ENCODE measurements around the gene ITGB8. TPM values are rescaled to one million over a fixed set of nuclear protein-coding genes. Genes with fewer than 3 reads are reported as not detected.
A peak's percentile ranks its signal among the peaks of the same experiment; 100 is the strongest.

ITGB8 gene
- total RNA-seq, 2 donors from 2014 or later: 6.5 to 7.6 TPM

- H3K27me3 Mint-ChIP-seq (ENCODE audit: insufficient read depth): no peaks in the 10 kb centered on the region
- Histone ChIP-seq H3K27me3 (ENCODE audit: control insufficient read depth, insufficient read depth, low read length, poor library complexity, severe bottlenecking) (no peaks in the 10 kb centered on the region), H3K9me3 (ENCODE audit: control insufficient read depth, low read length) (peaks cover 19% of the 10 kb centered on the region), H3K4me1 (ENCODE audit: control insufficient read depth, insufficient read depth, low read length) (peaks cover 26% of the 10 kb centered on the region), H3K9ac (ENCODE audit: extremely low read depth, low read length, poor library complexity, severe bottlenecking) (no peak overlapping the region), H3K36me3 (ENCODE audit: control insufficient read depth, insufficient read depth, low read length) (no peaks in the 10 kb centered on the region), H3K4me3 (ENCODE audit: low read length) (no peak overlapping the region), H3K27ac (ENCODE audit: low read depth, low read length) (no peak overlapping the region)
- H3K27ac Mint-ChIP-seq: peak overlapping the region; percentile 20
- H3K36me3 Mint-ChIP-seq (ENCODE audit: low read depth): no peaks in the 10 kb centered on the region
- TF ChIP-seq, protein P1, sequence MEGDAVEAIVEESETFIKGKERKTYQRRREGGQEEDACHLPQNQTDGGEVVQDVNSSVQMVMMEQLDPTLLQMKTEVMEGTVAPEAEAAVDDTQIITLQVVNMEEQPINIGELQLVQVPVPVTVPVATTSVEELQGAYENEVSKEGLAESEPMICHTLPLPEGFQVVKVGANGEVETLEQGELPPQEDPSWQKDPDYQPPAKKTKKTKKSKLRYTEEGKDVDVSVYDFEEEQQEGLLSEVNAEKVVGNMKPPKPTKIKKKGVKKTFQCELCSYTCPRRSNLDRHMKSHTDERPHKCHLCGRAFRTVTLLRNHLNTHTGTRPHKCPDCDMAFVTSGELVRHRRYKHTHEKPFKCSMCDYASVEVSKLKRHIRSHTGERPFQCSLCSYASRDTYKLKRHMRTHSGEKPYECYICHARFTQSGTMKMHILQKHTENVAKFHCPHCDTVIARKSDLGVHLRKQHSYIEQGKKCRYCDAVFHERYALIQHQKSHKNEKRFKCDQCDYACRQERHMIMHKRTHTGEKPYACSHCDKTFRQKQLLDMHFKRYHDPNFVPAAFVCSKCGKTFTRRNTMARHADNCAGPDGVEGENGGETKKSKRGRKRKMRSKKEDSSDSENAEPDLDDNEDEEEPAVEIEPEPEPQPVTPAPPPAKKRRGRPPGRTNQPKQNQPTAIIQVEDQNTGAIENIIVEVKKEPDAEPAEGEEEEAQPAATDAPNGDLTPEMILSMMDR (conservative IDR thresholded peaks at IDR 0.05): peak; percentile 87
- 61 to 65% methylated on average over 8 to 9 of the region's 9 CpGs for WGBS, 2 experiments (ENCODE audit: insufficient coverage in 1 of 2, insufficient read length in 1 of 2)
- peaks cover 44% of the 10 kb centered on the region for H3K4me1 Mint-ChIP-seq
- no peak overlapping the region for H3K4me3 Mint-ChIP-seq
- H3K9me3 Mint-ChIP-seq: peaks cover 19% of the 10 kb centered on the region
- DNase-seq: peak; percentile 89
These were observed 109.9 kb downstream of the ITGB8 start for GRCh38 chr7:20440472-20441105.

DNA sequence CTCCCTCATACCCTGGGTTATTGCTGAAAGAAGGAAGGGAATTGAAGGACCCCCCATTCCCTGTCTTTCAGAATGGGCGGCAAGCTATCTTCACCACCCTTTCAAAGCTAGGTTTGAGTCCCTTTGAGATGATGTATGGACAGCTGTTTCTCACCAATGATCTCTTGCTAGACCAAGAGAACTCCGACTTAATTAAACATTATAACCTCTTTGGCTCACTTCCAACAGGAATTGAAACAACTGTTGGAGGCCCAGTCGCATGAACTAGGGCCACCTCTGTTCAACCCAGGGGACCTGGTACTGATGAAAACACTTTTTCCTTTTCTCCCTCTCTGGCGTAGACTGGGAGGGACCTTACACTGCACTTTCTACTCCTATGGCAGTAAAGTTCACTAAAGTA is 110.6 kb downstream of the ITGB8 start:
- H3K9me3 Mint-ChIP-seq: peaks cover 22% of the 10 kb centered on the region

GRCh38 chr7:20441991-20442441 is 111.3 kb downstream of the ITGB8 start:
- H3K27ac ChIP-seq (ENCODE audit: low read depth, low read length): no peak overlapping the region
- Mint-ChIP-seq H3K4me1 (peaks cover 33% of the 10 kb centered on the region), H3K27me3 (ENCODE audit: insufficient read depth) (no peaks in the 10 kb centered on the region), H3K9me3 (peaks cover 22% of the 10 kb centered on the region), H3K4me3 (no peak overlapping the region), H3K36me3 (ENCODE audit: low read depth) (no peaks in the 10 kb centered on the region), H3K27ac (no peak overlapping the region)
- no peaks in the 10 kb centered on the region for H3K27me3 ChIP-seq (ENCODE audit: control insufficient read depth, insufficient read depth, low read length, poor library complexity, severe bottlenecking)
- no peak for DNase-seq
- H3K9ac ChIP-seq (ENCODE audit: extremely low read depth, low read length, poor library complexity, severe bottlenecking): no peak overlapping the region
- TF ChIP-seq, protein P1 (conservative IDR thresholded peaks at IDR 0.05): no peak
- peaks cover 24% of the 10 kb centered on the region for H3K4me1 ChIP-seq (ENCODE audit: control insufficient read depth, insufficient read depth, low read length)
- no peak overlapping the region for H3K4me3 ChIP-seq (ENCODE audit: low read length)
- peaks cover 25% of the 10 kb centered on the region for H3K9me3 ChIP-seq (ENCODE audit: control insufficient read depth, low read length)
- 83 to 93% methylated on average over 1 to 3 of the region's 3 CpGs for WGBS, 2 experiments (ENCODE audit: insufficient coverage in 1 of 2, insufficient read length in 1 of 2)
- H3K36me3 ChIP-seq (ENCODE audit: control insufficient read depth, insufficient read depth, low read length): no peaks in the 10 kb centered on the region

More for the DNA sequence above, 110.6 kb downstream of the ITGB8 start:
- WGBS, 2 experiments (ENCODE audit: insufficient coverage in 1 of 2, insufficient read length in 1 of 2): 89 to 90% methylated on average over 3 to 4 of the region's 4 CpGs
- H3K27me3 Mint-ChIP-seq (ENCODE audit: insufficient read depth): no peaks in the 10 kb centered on the region
- peaks cover 25% of the 10 kb centered on the region for H3K9me3 ChIP-seq (ENCODE audit: control insufficient read depth, low read length)
- no peak overlapping the region for H3K27ac Mint-ChIP-seq
- H3K27ac ChIP-seq (ENCODE audit: low read depth, low read length): no peak overlapping the region
- DNase-seq: no peak
- no peaks in the 10 kb centered on the region for H3K36me3 ChIP-seq (ENCODE audit: control insufficient read depth, insufficient read depth, low read length)
- H3K36me3 Mint-ChIP-seq (ENCODE audit: low read depth): no peaks in the 10 kb centered on the region
- H3K4me1 ChIP-seq (ENCODE audit: control insufficient read depth, insufficient read depth, low read length): peaks cover 26% of the 10 kb centered on the region
- no peak overlapping the region for H3K4me3 Mint-ChIP-seq
- H3K27me3 ChIP-seq (ENCODE audit: control insufficient read depth, insufficient read depth, low read length, poor library complexity, severe bottlenecking): no peaks in the 10 kb centered on the region
- TF ChIP-seq, protein P1 (conservative IDR thresholded peaks at IDR 0.05): no peak
- H3K9ac ChIP-seq (ENCODE audit: extremely low read depth, low read length, poor library complexity, severe bottlenecking): no peak overlapping the region
- H3K4me3 ChIP-seq (ENCODE audit: low read length): no peak overlapping the region
- peaks cover 38% of the 10 kb centered on the region for H3K4me1 Mint-ChIP-seq
